GM12878 (cell line): Measurements from ENCODE around the gene CSRP3. TPM values are rescaled to one million over a fixed set of nuclear protein-coding genes. Genes with fewer than 3 reads are reported as not detected.

Experiments
- ATAC-seq: fragments of 200-7000 bp; cut with Tn5 transposase; 3 replicates; pipeline ENCODE4 v1.9.1; 2020; ENCODE audit warnings: mild to moderate bottlenecking, moderate library complexity
- BruUV-seq: library from RNA; stranded (reverse); fragments of 400-500 nt; replicated peaks from 2 replicates; lab custom pipeline; 2021; lab: Mats Ljungman, UMichigan
- CTCF ChIA-PET: fragments of 300-600 bp; sonication (Branson Sonifier 250); formaldehyde crosslinking; extraction: SDS; loops from one replicate; lab custom pipeline; 2021; ENCODE audit warnings: inconsistent platforms; lab: Yijun Ruan, JAX
- POLR2A ChIA-PET: fragments of 350-600 bp; formaldehyde crosslinking; extraction: SDS; loops from one replicate; lab custom pipeline; 2021; ENCODE audit warnings: inconsistent platforms; lab: Charles Lee
- RAD21 ChIA-PET: fragments of 300-600 bp; sonication (Branson Sonifier 250); formaldehyde crosslinking; loops from one replicate; lab custom pipeline; 2023; ENCODE audit warnings: antibody characterized with exemption; ENCODE audit not compliant: unreplicated experiment; lab: Charles Lee
- SMC1A ChIA-PET: fragments of 300-600 bp; sonication (Branson Sonifier 250); formaldehyde crosslinking; loops from one replicate; lab custom pipeline; 2023; ENCODE audit not compliant: unreplicated experiment, uncharacterized antibody; lab: Charles Lee
- DNase-seq: peaks from one replicate; pipeline ENCODE4 v3.0.0-alpha.2; 2011; ENCODE audit warnings: low read depth, low spot score
- FAIRE-seq: peaks from 3 replicates; lab custom pipeline; 2011; peaks lifted over from hg19 to GRCh38; lab: Jason Lieb, UNC
- H2AFZ ChIP-seq: 2 replicates; pipeline ENCODE4 v1.6.0; 2011; ENCODE audit warnings: low read depth, low read length, control low read depth; ENCODE audit not compliant: control insufficient read depth
- H3K27ac ChIP-seq: 2 replicates; pipeline ENCODE4 v1.5.1; 2011; ENCODE audit warnings: control low read depth; ENCODE audit not compliant: control insufficient read depth, insufficient read depth
- H3K27me3 ChIP-seq, 2 experiments: replicated peaks in 1 of 2; 2 replicates each; pipeline versions ENCODE4 v1.6.0 to v1.6.1; 2011; ENCODE audit warnings: low read length in 1 of 2; ENCODE audit not compliant: control insufficient read depth in 2 of 2, insufficient read depth in 2 of 2
- H3K36me3 ChIP-seq, 2 experiments: 2 replicates each; pipeline ENCODE4 v1.5.1; 2011; ENCODE audit warnings: low read length in 1 of 2; ENCODE audit not compliant: control insufficient read depth in 2 of 2, insufficient read depth in 2 of 2
- H3K4me1 ChIP-seq: 2 replicates; pipeline ENCODE4 v1.6.1; 2011; ENCODE audit warnings: mild to moderate bottlenecking, low read length, moderate library complexity, mixed read lengths; ENCODE audit not compliant: control insufficient read depth, insufficient read depth
- H3K4me2 ChIP-seq: 2 replicates; pipeline ENCODE4 v1.6.0; 2011; ENCODE audit warnings: control low read depth; ENCODE audit not compliant: control insufficient read depth, insufficient read depth
- H3K4me3 ChIP-seq: fragments of 200-600 bp; sonication (generic); 2 replicates; pipeline ENCODE4 v1.5.1; 2016
- H3K79me2 ChIP-seq: 2 replicates; pipeline ENCODE4 v1.6.0; 2011; ENCODE audit warnings: low read length; ENCODE audit not compliant: control insufficient read depth, insufficient read depth
- H3K9ac ChIP-seq: 2 replicates; pipeline ENCODE4 v1.8.0; 2011; ENCODE audit warnings: low read length, control low read depth, mixed read lengths; ENCODE audit not compliant: control insufficient read depth, insufficient read depth
- H3K9me3 ChIP-seq: replicated peaks from 3 replicates; pipeline ENCODE4 v1.5.1; 2011; ENCODE audit warnings: mild to moderate bottlenecking, low read length; ENCODE audit not compliant: control insufficient read depth, insufficient read depth
- H4K20me1 ChIP-seq: 2 replicates; pipeline ENCODE4 v1.6.0; 2011; ENCODE audit not compliant: control insufficient read depth, insufficient read depth
- CBX5 ChIP-seq: sonication (generic); IDR thresholded peaks from 2 replicates; pipeline ENCODE4 v1.6.1; 2016; ENCODE audit warnings: low read depth, moderate library complexity, mild to moderate bottlenecking, inconsistent platforms
- CHD2 ChIP-seq: IDR thresholded peaks from 2 replicates; pipeline ENCODE4 v1.6.1; 2011; ENCODE audit warnings: low read depth, low read length, improper control_type of control experiment, borderline replicate concordance
- EZH2 ChIP-seq: IDR thresholded peaks from 2 replicates; pipeline ENCODE4 v1.6.1; 2012; ENCODE audit warnings: low read depth, mild to moderate bottlenecking, control low read depth, inconsistent platforms, low read length, borderline replicate concordance; ENCODE audit not compliant: control insufficient read depth
- HCFC1 ChIP-seq: fragments of 150-350 bp; IDR thresholded peaks from 2 replicates; pipeline ENCODE4 v1.6.1; 2014; ENCODE audit warnings: low read length
- IKZF1 ChIP-seq: fragments of 450-650 bp; conservative IDR thresholded peaks from 2 replicates; pipeline ENCODE4 v1.6.1; 2017; ENCODE audit warnings: antibody characterized with exemption, mild to moderate bottlenecking
- NFYB ChIP-seq: IDR thresholded peaks from 2 replicates; pipeline ENCODE4 v1.6.1; 2011; ENCODE audit warnings: low read depth, mild to moderate bottlenecking, low read length, improper control_type of control experiment, moderate library complexity; ENCODE audit not compliant: insufficient read depth
- RAD21 ChIP-seq: IDR thresholded peaks from 2 replicates; pipeline ENCODE4 v1.6.1; 2011; ENCODE audit warnings: mild to moderate bottlenecking, low read depth, low read length, moderate library complexity; ENCODE audit not compliant: insufficient read depth
- SUPT20H ChIP-seq: IDR thresholded peaks from 2 replicates; pipeline ENCODE4 v1.6.1; 2011; ENCODE audit warnings: low read depth, mild to moderate bottlenecking, low read length, moderate library complexity, borderline replicate concordance; ENCODE audit not compliant: control insufficient read depth
- SUZ12 ChIP-seq: fragments of 200-600 bp; sonication (generic); IDR thresholded peaks from one replicate; pipeline ENCODE4 v1.6.1; 2018; ENCODE audit warnings: antibody characterized with exemption, mild to moderate bottlenecking; ENCODE audit not compliant: unreplicated experiment
- YBX1 ChIP-seq: fragments of 450-650 bp; IDR thresholded peaks from 2 replicates; pipeline ENCODE4 v1.6.1; 2016; ENCODE audit warnings: antibody characterized with exemption
- ZSCAN29 ChIP-seq: fragments of 450-650 bp; IDR thresholded peaks from 2 replicates; pipeline ENCODE4 v1.6.1; 2017; ENCODE audit warnings: mild to moderate bottlenecking, moderate library complexity
- WGBS: methylation state at CpG from one replicate; pipeline ENCODE4 v1.1.6; 2016; ENCODE audit warnings: low lambda C conversion rate; ENCODE audit not compliant: insufficient replicate concordance, insufficient coverage; ENCODE audit errors: missing lambda C conversion rate; 5-methylcytosine and 5-hydroxymethylcytosine counted together
- in situ Hi-C: fragments of 300-500 bp; cut with MboI; formaldehyde crosslinking; loops from 9 replicates; pipeline ENCODE4 v1.14.3; 2018; ENCODE audit warnings: mixed read lengths
- intact Hi-C: fragments of 100-400 bp; cut with micrococcal nuclease; formaldehyde crosslinking; loops from one replicate; pipeline ENCODE4 v1.14.2; 2022; ENCODE audit not compliant: unreplicated experiment
- polyA plus RNA-seq, 11 experiments: library from polyadenylated mRNA; depleted of rRNA in 4 of 11; unstranded in 6 of 11; stranded (reverse) in 5 of 11; fragments of >200 nt; fragmentation: Nextera tagmentation in 4 of 11; fragmentation: Illumina TruSeq in 1 of 11; extraction: Ambion mirVana in 4 of 11; extraction: Trizol in 1 of 11; gene quantifications; 1 replicate in 1 of 11; 2 replicates in 10 of 11; pipeline versions ENCODE4 v1.2.1 to v1.2.3, GENCODE V29; 2011 to 2016; ENCODE audit warnings: inconsistent platforms in 2 of 11, missing spikeins in 2 of 11, low read depth in 1 of 11
- total RNA-seq, 4 experiments: library from RNA; depleted of rRNA in 3 of 4; stranded (reverse); fragments of >200 nt in 3 of 4; fragmentation: Illumina TruSeq in 1 of 4; extraction: Trizol in 1 of 4; gene quantifications; 2 replicates each; pipeline versions ENCODE4 v1.2.1 to v1.2.3, GENCODE V29; 2013 to 2021
- TF ChIP-seq, protein P1 (sequence below): fragments of 150-350 bp; IDR thresholded peaks from 2 replicates; pipeline ENCODE4 v1.6.1; 2016; ENCODE audit warnings: low read depth, low read length

The CSRP3 gene
- total and polyA plus RNA-seq, 10 of the 15 experiments (the other 5 are each of a cell fraction or from before 2014, with no cell fraction given), result not detected

- Histone ChIP-seq H3K27ac (no peak overlapping the region), H3K9me3 (no peaks in the 10 kb centered on the region), H3K36me3 (peaks cover 9 to 24% of the 10 kb centered on the region in 2 experiments), H3K4me2 (no peak overlapping the region), H4K20me1 (no peaks in the 10 kb centered on the region), H3K27me3 (no peaks in the 10 kb centered on the region), H2AFZ (no peak overlapping the region), H3K9ac (no peak overlapping the region), H3K4me3 (no peak overlapping the region), H3K79me2 (peaks cover 16% of the 10 kb centered on the region), H3K4me1 (peaks cover 5% of the 10 kb centered on the region; the same call in 1 of the 2 replicates)
- ChIA-PET CTCF (interaction anchor here (1.4 kb wide), 1 partner anchor 159 kb away, joined by 3 read pairs; no protein-coding TSS in a partner anchor), SMC1A (no interaction called here), POLR2A (interaction anchor here (0.6 kb wide), 1 partner anchor 990 kb away, joined by 3 read pairs; no protein-coding TSS in a partner anchor), RAD21 (no interaction called here)
- over 99% methylated on average over 5 of the region's 5 CpGs for WGBS
- BruUV-seq, result no TSS peak
- DNase-seq (no peak), FAIRE-seq (no peak), ATAC-seq (no peak)
- intact Hi-C loops (no loop called here), in situ Hi-C loops (no loop called here)
- TF ChIP-seq RAD21 (no peak), SUZ12 (no peak), IKZF1 (no peak), NFYB (no peak), SUPT20H (no peak), CBX5 (no peak), ZSCAN29 (no peak), HCFC1 (no peak), EZH2 (no peak), CHD2 (no peak), YBX1 (no peak)
- TF ChIP-seq, protein P1, sequence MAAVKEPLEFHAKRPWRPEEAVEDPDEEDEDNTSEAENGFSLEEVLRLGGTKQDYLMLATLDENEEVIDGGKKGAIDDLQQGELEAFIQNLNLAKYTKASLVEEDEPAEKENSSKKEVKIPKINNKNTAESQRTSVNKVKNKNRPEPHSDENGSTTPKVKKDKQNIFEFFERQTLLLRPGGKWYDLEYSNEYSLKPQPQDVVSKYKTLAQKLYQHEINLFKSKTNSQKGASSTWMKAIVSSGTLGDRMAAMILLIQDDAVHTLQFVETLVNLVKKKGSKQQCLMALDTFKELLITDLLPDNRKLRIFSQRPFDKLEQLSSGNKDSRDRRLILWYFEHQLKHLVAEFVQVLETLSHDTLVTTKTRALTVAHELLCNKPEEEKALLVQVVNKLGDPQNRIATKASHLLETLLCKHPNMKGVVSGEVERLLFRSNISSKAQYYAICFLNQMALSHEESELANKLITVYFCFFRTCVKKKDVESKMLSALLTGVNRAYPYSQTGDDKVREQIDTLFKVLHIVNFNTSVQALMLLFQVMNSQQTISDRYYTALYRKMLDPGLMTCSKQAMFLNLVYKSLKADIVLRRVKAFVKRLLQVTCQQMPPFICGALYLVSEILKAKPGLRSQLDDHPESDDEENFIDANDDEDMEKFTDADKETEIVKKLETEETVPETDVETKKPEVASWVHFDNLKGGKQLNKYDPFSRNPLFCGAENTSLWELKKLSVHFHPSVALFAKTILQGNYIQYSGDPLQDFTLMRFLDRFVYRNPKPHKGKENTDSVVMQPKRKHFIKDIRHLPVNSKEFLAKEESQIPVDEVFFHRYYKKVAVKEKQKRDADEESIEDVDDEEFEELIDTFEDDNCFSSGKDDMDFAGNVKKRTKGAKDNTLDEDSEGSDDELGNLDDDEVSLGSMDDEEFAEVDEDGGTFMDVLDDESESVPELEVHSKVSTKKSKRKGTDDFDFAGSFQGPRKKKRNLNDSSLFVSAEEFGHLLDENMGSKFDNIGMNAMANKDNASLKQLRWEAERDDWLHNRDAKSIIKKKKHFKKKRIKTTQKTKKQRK, result no peak
Measured at GRCh38 chr11:19234231-19234817, 32.5 kb upstream of the CSRP3 start.
